GM18951 (cell line): ENCODE measurements around the gene IPO4.
A peak's percentile ranks its signal among the peaks of the same experiment; 100 is the strongest.

ENCODE experiments used
- POLR2A ChIP-seq: IDR thresholded peaks from 4 replicates; pipeline ENCODE4 v1.6.1; 2011; ENCODE audit warnings: mild to moderate bottlenecking; ENCODE audit not compliant: insufficient read length, insufficient read depth; ENCODE audit errors: extremely low read depth
- in situ Hi-C: fragments of 300-500 bp; cut with MboI; formaldehyde crosslinking; loops from one replicate; pipeline ENCODE4 v1.12.0; 2022; ENCODE audit warnings: low sequenced_read_pairs, mixed read lengths, inconsistent platforms; ENCODE audit not compliant: unreplicated experiment

The IPO4 gene

DNA sequence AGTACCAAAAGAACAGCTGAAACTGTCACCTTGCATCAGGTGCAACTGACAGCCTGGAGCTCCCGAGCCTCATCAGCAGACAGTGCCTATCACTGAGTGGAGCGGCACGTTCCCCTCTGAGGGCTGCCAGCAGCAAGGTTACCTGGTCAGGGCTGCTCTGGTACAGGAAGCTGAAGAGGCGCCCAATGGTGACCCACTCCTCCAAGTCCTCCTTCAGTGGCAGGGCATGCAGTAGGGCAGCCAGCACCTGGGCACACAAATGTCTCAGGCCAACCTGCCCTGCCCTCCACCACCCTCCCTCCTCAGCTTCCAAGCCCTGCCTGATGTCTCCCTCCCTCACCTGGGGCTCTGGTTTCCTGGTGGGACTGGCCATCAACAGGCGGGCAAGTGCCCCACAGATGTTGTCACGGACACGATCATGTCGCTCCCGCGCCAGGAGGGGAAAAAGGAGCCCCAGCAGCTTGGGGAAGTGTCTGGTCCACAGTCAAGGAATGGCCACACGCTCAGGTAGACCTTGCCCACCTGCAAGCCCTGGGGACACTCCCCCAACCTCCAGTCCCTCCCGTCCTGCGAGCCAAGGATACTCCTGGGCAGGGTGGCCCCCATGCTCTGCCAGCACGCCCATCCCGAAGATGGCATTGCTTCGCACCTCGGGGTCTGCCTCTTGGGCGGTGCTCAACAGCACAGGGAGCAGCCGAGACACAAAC is 7.1 kb downstream of the IPO4 start:
- in situ Hi-C loops: no loop called here
- peak; percentile 31 for TF ChIP-seq POLR2A

DNA sequence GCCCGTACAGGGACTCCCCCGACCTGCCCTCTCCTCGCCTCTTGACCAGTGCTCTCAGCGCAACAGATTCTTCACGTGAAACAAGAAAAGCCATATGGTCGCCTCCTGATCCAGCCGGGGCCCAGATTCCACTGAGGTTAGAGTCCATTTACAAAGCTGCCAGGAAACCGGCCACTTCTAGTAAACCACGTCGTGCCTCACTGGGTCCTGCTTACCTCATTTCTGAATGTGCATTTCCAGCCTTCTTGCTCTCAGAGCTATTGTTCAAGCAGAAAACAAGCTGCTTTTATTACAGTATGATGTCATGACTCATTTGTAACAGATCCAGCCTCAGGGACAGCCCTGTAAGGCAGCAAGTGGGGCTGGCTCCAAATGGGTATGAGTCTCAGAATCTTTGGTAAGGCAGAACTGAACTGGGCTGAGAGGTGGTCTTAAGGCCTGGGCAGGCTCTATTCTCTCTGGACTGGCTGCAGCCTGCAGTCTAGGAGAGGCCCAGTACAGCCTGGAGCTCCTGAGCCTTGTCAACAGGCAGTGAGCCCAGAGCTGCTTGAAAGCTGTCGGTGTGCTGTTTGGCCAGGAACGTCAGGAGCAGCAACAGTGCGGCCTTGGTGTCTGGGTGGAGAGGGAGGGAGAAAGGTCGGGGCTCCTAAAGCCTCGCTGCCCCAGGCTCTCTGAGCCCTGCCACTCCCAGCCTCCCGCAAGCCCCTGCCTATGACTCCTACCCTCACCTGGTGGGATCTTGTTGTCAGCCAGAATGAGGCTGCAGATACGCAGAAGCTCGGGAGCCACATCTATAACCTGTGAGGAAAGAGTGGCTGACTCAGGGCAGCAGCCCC is 8.4 kb downstream of the IPO4 start:
- TF ChIP-seq POLR2A: peak; percentile 10
- in situ Hi-C loops: no loop called here

DNA sequence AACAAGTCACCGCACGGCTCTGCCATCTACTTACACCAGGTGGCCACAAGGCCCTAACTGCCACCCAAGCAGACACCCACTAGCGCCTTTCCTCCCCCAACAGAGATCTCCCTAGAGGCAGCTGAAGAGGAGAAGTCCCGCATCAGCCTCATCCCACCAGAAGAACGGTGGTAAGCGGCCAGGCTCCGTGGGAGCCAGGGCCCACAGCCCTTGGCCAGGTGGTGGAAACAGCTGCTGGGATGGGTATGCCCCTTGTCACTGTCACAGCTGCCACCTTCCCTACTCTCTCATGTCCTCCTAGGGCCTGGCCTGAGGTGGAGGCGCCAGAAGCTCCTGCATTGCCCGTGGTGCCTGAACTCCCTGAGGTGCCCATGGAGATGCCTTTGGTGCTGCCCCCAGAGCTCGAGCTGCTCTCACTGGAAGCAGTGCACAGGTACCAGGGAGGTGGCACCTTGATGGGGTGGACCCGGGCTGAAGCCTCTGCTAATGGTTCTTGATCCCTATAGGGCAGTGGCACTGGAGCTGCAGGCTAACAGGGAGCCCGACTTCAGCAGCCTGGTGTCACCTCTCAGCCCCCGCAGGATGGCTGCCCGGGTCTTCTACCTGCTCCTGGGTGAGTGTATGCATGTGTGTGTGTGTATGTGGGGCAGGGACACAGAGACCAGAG is 9.2 kb downstream of the IPO4 start:
- TF ChIP-seq POLR2A: peak; percentile 26
- in situ Hi-C loops: no loop called here

DNA sequence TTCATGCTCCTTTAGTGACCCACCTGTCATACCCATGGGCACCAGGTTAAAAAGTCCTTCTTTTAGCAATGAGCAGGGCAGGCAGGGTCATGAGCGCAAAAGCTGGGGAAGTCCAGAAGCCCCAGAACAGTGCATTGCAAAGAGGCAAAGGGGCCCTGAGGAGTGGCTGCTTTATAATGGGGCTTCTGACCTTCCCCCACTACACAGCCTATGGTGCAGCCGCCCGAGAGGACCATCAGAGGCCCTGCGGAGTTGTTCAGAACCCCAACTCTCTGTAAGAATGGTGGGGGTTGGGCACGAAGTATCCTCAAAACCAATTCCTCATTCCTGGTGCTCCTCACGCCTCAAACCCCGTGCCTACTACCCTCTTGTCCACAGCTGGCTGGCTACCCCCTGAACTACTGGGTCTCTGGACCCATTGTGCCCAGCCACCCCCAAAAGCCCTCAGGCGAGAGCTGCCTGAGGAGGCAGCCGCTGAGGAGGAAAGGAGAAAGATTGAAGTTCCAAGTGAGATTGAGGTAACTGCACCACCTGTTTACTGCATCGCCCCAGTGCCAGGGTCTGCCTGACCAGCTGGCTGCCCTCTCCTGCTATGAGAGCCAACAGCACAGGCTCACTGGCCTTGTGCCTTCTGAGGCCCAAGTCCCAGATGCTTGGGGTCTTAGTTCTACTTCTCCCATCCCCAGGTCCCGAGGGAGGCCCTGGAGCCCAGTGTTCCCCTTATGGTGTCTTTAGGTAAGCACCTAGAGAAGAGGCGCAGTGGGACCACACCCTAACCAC is 10.0 kb downstream of the IPO4 start:
- no peak for TF ChIP-seq POLR2A
- in situ Hi-C loops: no loop called here

DNA sequence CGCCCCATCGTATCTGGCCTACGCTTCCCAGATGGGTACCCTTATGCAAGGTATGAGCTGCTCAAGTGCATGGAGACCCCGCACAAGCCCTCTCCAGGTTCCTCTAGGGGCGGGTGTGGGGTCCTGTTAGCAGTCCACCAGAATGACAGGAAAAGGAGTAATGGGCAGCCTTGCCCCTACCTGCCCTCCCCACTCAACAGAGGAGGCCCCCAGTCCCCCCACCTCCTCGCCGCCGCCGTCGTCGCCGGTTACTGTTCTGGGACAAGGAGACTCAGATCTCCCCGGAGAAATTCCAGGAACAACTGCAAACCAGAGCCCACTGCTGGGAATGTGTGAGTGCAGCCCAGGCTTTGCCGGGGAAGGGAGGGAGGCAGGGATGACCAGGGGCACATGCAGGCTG is 10.7 kb downstream of the IPO4 start:
- in situ Hi-C loops: no loop called here
- no peak for TF ChIP-seq POLR2A

DNA sequence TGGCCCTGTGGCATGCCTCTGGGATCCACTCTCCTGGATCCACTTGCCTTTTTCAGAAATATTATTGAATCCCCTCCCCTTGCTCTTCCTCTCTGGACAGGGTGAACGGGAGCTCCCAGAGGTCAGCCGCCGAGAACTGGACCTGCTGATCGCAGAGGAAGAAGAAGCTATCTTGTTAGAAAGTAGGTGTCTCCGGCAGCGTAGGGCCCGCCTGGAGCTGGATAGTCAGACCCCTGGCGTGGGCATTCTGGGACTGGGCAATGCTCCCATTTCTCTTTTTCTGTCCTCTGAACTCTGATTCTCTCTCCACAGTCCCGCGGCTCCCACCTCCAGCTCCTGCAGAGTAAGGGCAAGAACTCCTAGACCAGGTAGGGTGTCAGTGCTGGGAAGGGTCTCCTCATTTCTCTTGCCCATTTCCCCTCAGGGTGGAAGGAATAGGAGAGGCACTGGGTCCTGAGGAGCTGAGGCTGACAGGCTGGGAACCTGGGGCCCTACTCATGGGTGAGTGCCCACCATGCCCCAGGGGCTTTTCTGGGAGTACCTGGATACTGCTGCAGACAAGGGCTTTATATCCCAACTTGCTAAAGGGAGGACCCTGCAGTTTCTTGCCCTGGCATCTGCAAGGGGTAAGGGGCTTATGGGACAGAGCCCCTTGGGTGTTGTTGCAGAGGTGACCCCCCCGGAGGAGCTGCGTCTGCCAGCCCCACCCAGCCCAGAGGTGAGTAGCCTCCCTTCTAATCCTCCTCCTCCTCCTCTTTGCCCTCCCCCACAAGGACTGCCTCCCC is 11.4 kb downstream of the IPO4 start:
- in situ Hi-C loops: no loop called here
- no peak for TF ChIP-seq POLR2A

DNA sequence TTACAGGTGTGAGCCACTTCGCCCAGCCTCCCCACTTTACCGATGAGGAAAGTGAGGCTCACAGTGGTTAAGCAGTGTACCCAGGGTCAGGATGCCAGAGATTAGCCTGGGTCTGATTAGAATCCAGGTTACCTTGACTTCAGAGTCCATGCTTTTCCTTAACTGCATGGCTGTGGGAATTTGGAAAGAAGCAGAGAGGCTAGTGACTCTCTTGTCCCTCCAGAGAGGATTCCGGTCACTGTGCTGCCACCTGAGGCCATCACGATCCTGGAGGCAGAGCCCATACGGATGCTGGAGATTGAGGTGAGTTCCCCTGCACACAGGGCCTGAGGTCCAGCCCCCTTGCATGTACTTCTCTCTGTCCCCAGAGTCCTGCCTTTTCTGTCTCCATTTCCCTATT is 12.0 kb downstream of the IPO4 start:
- in situ Hi-C loops: no loop called here
- TF ChIP-seq POLR2A: no peak

DNA sequence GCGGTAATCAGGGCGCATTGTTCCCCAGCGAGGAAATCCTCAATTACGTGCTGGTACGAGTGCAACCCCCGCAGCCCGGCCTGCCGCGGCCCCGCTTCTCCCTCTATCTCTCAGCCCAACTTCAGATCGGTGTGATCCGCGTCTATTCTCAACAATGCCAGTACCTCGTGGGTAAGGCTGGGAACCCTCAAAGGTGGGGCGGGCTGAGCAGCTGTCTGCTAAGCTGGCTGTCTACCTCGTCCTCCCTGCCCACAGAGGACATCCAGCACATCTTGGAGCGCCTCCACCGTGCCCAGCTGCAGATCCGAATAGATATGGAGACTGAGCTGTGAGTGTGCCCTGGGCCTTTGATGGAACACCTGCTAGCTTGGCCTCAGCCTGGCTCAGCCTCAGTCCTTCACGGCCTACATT is 15.7 kb downstream of the IPO4 start:
- TF ChIP-seq POLR2A: peak; percentile 13
- in situ Hi-C loops: no loop called here

DNA sequence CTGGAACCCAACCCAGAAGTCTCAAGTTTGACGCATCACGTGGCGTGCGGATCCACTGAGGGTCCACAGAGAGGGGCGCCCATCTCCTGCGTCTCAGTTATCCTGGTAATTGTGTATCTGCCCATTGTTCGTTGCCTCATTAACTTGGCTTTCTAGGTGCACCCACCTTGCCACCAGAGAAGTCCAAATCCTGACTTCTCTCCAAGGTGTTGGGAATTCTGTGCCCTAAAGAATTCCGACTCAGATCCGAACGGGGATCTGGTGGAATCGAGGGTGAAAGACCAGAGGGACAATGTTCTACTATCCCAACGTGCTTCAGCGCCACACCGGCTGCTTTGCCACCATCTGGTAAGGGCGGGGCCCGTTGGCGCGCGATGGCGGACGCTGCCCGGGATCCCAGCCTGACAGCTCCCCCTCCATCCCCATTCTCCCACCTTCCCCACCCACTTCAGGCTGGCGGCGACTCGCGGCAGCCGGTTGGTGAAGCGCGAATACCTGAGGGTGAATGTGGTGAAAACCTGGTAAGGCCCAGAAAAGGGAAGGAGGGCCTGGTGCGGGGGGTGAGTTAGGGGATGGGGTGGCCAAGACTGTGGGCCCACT is 16.3 kb downstream of the IPO4 start:
- in situ Hi-C loops: no loop called here
- no peak for TF ChIP-seq POLR2A

DNA sequence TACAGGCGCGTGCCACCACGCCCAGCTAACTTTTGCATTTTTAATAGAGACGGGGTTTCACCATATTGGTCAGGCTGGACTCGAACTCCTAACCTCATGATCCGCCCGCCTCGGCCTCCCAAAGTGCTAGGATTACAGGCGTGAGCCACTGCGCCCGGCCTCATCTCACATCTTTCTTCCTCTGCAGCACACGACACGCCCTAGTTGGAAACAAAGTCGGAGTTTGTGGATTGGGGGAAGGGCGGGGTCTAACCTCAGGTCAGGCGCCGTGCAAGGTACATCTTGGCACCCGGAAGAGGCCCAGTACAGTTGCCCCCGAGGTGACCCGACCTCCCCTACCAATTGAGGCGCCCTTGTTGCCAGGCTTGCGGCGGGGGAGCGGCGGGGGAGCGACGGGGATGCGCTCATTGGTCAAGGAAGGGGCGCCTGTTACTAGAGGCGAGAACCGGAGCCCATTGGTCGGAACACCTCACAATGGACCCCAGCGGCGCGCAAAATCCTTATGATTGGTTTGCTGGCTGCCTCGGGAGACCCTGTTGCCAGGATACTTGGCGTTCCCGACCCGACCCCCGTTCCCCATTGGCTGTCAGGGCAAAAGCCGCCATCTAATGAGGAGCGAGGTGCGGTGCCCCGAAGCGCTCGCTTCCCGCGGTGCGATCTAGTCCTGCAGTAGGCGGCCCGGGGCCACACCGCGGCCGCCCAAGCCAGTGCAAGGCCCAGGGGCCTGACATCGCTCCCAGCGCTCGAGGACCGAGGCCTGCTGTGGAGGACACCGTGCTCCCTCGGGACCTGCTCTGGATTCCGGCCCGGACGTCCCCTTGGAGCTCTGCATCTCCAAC is 17.0 kb downstream of the IPO4 start, which contains the start of gene REC8:
TSS of gene REC8 (plus strand) at position 659 of the 839 bp plus-strand sequence. CDS start 473 bp downstream, outside the sequence.
- in situ Hi-C loops: no loop called here
- TF ChIP-seq POLR2A: peak; percentile 59
